Erythroblast (primary cell): ENCODE results near the gene CRHBP.

ENCODE experiments used
- GATA1 ChIP-seq: IDR thresholded peaks from 2 replicates; pipeline ENCODE4 v1.6.1; 2011; ENCODE audit warnings: low read depth, mild to moderate bottlenecking, control low read depth, low read length, moderate library complexity
- POLR2A ChIP-seq: IDR thresholded peaks from 2 replicates; pipeline ENCODE4 v1.6.1; 2011; ENCODE audit warnings: mild to moderate bottlenecking, low read length

GRCh38 chr5:76946090-76946489 is 6.8 kb upstream of the CRHBP start:
- TF ChIP-seq POLR2A: no peak
- no peak for TF ChIP-seq GATA1
